Glomerular visceral epithelial cell (primary cell): Measurements from ENCODE around the gene BLACAT1.
"Not testable (repeated sequence)": the region's sequence is repeated elsewhere in the genome, so short reads cannot be mapped to it uniquely, and the experiment has no call there.

Experiments used
- DNase-seq: peaks from one replicate; pipeline ENCODE4 v3.0.0-alpha.2; 2016; ENCODE audit errors: extremely low spot score

BLACAT1 gene

GRCh38 chr1:205417870-205418635 lies 37.8 kb downstream of the BLACAT1 start:
- no peak for DNase-seq

GRCh38 chr1:205416322-205416721 lies 39.5 kb downstream of the BLACAT1 start:
- no peak for DNase-seq

- no peak for DNase-seq
Measured at GRCh38 chr1:205410581-205411298, 45.1 kb downstream of the BLACAT1 start.

- no peak for DNase-seq
Measured at GRCh38 chr1:205407970-205408369, 47.9 kb downstream of the BLACAT1 start.

GRCh38 chr1:205406252-205406651 lies 49.6 kb downstream of the BLACAT1 start:
- DNase-seq = not testable (repeated sequence)
